ENCODE results near the gene SLC4A1AP. TPM values are rescaled to one million over a fixed set of nuclear protein-coding genes. Genes with fewer than 3 reads are reported as not detected.

The SLC4A1AP gene
- total and polyA plus RNA-seq, 2 of the 13 experiments (the other 11 are each of a cell fraction or from before 2014, with no cell fraction given): 15.3 to 44.6 TPM

DNA sequence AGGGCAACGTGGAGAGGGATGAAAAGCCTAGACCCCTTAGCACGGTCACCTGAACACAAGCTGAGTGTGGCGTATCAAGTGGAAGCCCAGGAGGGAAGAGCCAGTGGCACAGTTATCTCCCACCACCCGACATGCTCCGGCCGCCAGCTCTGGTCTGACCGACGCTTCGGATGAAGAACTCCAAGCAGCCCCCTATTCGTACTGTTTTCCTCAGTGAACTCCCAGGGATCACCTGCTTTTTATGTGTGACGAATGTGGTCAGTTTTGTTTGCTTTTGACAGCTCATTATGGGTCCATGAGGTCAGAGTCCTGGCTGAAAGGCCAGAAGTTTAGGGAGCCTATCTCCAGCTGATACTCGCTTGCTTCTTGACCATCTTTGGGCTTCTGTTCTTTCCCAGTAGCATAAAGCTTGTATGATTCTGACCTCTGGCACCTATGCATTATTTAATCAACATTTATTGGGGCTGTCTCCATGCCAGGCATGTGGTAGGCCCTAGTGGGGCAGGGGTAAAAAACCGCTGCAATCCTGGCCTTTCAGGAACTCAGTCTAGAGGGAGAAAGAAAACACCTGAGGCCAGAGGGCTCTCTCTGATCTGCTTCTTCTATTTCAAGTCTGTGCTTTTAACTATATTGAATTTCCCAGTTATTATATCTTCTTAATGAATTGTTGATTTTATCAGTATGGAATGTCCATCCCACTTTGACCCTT is 74.8 kb downstream of the SLC4A1AP start (continued):
- TF ChIP-seq ZBTB25 (CRISPR knock-in tag; IDR thresholded peaks at IDR 0.05) (no peak), ZNF343 (CRISPR knock-in tag; IDR thresholded peaks at IDR 0.05) (0 out of 2 replicates have a peak, but pooled peaks have one; percentile 32), TOE1 (CRISPR knock-in tag; IDR thresholded peaks at IDR 0.05) (no peak), MIER2 (CRISPR knock-in tag; IDR thresholded peaks at IDR 0.05) (no peak), ZNF20 (CRISPR knock-in tag; IDR thresholded peaks at IDR 0.05) (no peak), ARID4A (CRISPR knock-in tag; IDR thresholded peaks at IDR 0.05; ENCODE audit: borderline replicate concordance) (peak; percentile 47; the same call in 1 of the 2 replicates), ZNF235 (CRISPR knock-in tag; IDR thresholded peaks at IDR 0.05; ENCODE audit: borderline replicate concordance) (no peak), ZIK1 (CRISPR knock-in tag; IDR thresholded peaks at IDR 0.05; ENCODE audit: borderline replicate concordance, low read depth) (0 out of 2 replicates have a peak, but pooled peaks have one; percentile 64), TBP (CRISPR knock-in tag; IDR thresholded peaks at IDR 0.05) (no peak), TMF1 (CRISPR knock-in tag; IDR thresholded peaks at IDR 0.05; ENCODE audit: low read depth) (no peak), HNRNPLL (IDR thresholded peaks at IDR 0.05; ENCODE audit: low read depth, low read length, poor library complexity, severe bottlenecking) (no peak), KAT7 (CRISPR knock-in tag; IDR thresholded peaks at IDR 0.05; ENCODE audit: borderline replicate concordance) (no peak), NFYB (CRISPR knock-in tag; IDR thresholded peaks at IDR 0.05) (no peak), GZF1 (CRISPR knock-in tag; IDR thresholded peaks at IDR 0.05) (no peak), BRCA1 (CRISPR knock-in tag; IDR thresholded peaks at IDR 0.05) (no peak), ZNF160 (CRISPR knock-in tag; IDR thresholded peaks at IDR 0.05) (no peak), ZNF317 (CRISPR knock-in tag; IDR thresholded peaks at IDR 0.05) (no peak), ZNF350 (CRISPR knock-in tag; IDR thresholded peaks at IDR 0.05; ENCODE audit: borderline replicate concordance, low read depth) (peak; percentile 70; the same call in 1 of the 2 replicates), DPF2 (CRISPR knock-in tag; IDR thresholded peaks at IDR 0.05; ENCODE audit: borderline replicate concordance, low read depth) (peak; percentile 77; the same call in 1 of the 2 replicates), AGO1 (IDR thresholded peaks at IDR 0.05; ENCODE audit: low read depth, low read length, poor library complexity, severe bottlenecking) (no peak), SNRNP70 (IDR thresholded peaks at IDR 0.05; ENCODE audit: low read depth, low read length) (no peak), ZNF879 (CRISPR knock-in tag; IDR thresholded peaks at IDR 0.05) (no peak)
- TF ChIP-seq, protein P1, sequence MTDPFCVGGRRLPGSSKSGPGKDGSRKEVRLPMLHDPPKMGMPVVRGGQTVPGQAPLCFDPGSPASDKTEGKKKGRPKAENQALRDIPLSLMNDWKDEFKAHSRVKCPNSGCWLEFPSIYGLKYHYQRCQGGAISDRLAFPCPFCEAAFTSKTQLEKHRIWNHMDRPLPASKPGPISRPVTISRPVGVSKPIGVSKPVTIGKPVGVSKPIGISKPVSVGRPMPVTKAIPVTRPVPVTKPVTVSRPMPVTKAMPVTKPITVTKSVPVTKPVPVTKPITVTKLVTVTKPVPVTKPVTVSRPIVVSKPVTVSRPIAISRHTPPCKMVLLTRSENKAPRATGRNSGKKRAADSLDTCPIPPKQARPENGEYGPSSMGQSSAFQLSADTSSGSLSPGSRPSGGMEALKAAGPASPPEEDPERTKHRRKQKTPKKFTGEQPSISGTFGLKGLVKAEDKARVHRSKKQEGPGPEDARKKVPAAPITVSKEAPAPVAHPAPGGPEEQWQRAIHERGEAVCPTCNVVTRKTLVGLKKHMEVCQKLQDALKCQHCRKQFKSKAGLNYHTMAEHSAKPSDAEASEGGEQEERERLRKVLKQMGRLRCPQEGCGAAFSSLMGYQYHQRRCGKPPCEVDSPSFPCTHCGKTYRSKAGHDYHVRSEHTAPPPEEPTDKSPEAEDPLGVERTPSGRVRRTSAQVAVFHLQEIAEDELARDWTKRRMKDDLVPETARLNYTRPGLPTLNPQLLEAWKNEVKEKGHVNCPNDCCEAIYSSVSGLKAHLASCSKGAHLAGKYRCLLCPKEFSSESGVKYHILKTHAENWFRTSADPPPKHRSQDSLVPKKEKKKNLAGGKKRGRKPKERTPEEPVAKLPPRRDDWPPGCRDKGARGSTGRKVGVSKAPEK (CRISPR knock-in tag; IDR thresholded peaks at IDR 0.05; ENCODE audit: borderline replicate concordance): no peak

Data from HepG2 (cell line).